ENCODE measurements around the gene SUFU. TPM values are rescaled to one million over a fixed set of nuclear protein-coding genes. Genes with fewer than 3 reads are reported as not detected.
A peak's percentile ranks its signal among the peaks of the same experiment; 100 is the strongest.

Gene SUFU
- total and polyA plus RNA-seq, 2 of the 13 experiments (the other 11 are each of a cell fraction or from before 2014, with no cell fraction given): 2.9 to 5.5 TPM

DNA sequence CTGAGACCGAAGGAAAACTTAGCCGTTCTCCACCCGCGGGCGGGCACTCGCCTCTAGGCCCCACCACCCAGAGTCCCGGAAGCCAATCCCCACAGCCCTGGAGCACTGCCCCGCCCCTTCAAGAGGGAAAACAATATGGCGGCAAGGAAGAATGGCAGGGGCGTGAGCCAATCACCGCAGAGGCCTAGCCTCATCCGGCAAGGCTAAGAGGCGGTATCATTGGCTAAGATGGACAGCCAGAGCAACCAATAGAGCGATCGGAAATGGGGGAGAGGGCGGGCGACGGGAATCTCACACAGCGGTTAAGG, 1.8 kb upstream of the SUFU start (continued):
- TF ChIP-seq, protein P1, sequence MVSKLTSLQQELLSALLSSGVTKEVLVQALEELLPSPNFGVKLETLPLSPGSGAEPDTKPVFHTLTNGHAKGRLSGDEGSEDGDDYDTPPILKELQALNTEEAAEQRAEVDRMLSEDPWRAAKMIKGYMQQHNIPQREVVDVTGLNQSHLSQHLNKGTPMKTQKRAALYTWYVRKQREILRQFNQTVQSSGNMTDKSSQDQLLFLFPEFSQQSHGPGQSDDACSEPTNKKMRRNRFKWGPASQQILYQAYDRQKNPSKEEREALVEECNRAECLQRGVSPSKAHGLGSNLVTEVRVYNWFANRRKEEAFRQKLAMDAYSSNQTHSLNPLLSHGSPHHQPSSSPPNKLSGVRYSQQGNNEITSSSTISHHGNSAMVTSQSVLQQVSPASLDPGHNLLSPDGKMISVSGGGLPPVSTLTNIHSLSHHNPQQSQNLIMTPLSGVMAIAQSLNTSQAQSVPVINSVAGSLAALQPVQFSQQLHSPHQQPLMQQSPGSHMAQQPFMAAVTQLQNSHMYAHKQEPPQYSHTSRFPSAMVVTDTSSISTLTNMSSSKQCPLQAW (CRISPR knock-in tag; IDR thresholded peaks at IDR 0.05): no peak
- TF ChIP-seq ZC3H4 (CRISPR knock-in tag; IDR thresholded peaks at IDR 0.05; ENCODE audit: borderline replicate concordance) (no peak), ZMYM3 (CRISPR knock-in tag; IDR thresholded peaks at IDR 0.05) (no peak), MEF2D (CRISPR knock-in tag; IDR thresholded peaks at IDR 0.05) (0 out of 2 replicates have a peak, but pooled peaks have one; percentile 47), CREB1 (IDR thresholded peaks at IDR 0.05) (peak; percentile 83), CREB1 (CRISPR knock-in tag; IDR thresholded peaks at IDR 0.05) (peak; percentile 87), SP1 (IDR thresholded peaks at IDR 0.05) (no peak), SP1 (CRISPR knock-in tag; IDR thresholded peaks at IDR 0.05) (peak; percentile 73), GTF2F1 (IDR thresholded peaks at IDR 0.05; ENCODE audit: low read length) (no peak), ZSCAN12 (CRISPR knock-in tag; IDR thresholded peaks at IDR 0.05) (no peak), PAX8 (CRISPR knock-in tag; IDR thresholded peaks at IDR 0.05; ENCODE audit: borderline replicate concordance) (no peak), ESRRA (CRISPR knock-in tag; IDR thresholded peaks at IDR 0.05; ENCODE audit: low read depth) (no peak), ZMYM2 (CRISPR knock-in tag; IDR thresholded peaks at IDR 0.05) (no peak), FIP1L1 (IDR thresholded peaks at IDR 0.05; ENCODE audit: borderline replicate concordance, insufficient read depth, low read depth, low read length) (0 out of 2 replicates have a peak, but pooled peaks have one; percentile 45), TRIM24 (CRISPR knock-in tag; IDR thresholded peaks at IDR 0.05) (no peak), IKZF1 (IDR thresholded peaks at IDR 0.05) (no peak), MAZ (IDR thresholded peaks at IDR 0.05; ENCODE audit: borderline replicate concordance, low read depth, low read length) (peak; percentile 49; the same call in 1 of the 2 replicates), MAZ (CRISPR knock-in tag; IDR thresholded peaks at IDR 0.05; ENCODE audit: low read depth) (no peak), ZNF333 (CRISPR knock-in tag; IDR thresholded peaks at IDR 0.05; ENCODE audit: borderline replicate concordance) (no peak)
- TF ChIP-seq, protein P2, sequence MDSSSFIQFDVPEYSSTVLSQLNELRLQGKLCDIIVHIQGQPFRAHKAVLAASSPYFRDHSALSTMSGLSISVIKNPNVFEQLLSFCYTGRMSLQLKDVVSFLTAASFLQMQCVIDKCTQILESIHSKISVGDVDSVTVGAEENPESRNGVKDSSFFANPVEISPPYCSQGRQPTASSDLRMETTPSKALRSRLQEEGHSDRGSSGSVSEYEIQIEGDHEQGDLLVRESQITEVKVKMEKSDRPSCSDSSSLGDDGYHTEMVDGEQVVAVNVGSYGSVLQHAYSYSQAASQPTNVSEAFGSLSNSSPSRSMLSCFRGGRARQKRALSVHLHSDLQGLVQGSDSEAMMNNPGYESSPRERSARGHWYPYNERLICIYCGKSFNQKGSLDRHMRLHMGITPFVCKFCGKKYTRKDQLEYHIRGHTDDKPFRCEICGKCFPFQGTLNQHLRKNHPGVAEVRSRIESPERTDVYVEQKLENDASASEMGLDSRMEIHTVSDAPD (CRISPR knock-in tag; IDR thresholded peaks at IDR 0.05): no peak
- TF ChIP-seq, protein P3, sequence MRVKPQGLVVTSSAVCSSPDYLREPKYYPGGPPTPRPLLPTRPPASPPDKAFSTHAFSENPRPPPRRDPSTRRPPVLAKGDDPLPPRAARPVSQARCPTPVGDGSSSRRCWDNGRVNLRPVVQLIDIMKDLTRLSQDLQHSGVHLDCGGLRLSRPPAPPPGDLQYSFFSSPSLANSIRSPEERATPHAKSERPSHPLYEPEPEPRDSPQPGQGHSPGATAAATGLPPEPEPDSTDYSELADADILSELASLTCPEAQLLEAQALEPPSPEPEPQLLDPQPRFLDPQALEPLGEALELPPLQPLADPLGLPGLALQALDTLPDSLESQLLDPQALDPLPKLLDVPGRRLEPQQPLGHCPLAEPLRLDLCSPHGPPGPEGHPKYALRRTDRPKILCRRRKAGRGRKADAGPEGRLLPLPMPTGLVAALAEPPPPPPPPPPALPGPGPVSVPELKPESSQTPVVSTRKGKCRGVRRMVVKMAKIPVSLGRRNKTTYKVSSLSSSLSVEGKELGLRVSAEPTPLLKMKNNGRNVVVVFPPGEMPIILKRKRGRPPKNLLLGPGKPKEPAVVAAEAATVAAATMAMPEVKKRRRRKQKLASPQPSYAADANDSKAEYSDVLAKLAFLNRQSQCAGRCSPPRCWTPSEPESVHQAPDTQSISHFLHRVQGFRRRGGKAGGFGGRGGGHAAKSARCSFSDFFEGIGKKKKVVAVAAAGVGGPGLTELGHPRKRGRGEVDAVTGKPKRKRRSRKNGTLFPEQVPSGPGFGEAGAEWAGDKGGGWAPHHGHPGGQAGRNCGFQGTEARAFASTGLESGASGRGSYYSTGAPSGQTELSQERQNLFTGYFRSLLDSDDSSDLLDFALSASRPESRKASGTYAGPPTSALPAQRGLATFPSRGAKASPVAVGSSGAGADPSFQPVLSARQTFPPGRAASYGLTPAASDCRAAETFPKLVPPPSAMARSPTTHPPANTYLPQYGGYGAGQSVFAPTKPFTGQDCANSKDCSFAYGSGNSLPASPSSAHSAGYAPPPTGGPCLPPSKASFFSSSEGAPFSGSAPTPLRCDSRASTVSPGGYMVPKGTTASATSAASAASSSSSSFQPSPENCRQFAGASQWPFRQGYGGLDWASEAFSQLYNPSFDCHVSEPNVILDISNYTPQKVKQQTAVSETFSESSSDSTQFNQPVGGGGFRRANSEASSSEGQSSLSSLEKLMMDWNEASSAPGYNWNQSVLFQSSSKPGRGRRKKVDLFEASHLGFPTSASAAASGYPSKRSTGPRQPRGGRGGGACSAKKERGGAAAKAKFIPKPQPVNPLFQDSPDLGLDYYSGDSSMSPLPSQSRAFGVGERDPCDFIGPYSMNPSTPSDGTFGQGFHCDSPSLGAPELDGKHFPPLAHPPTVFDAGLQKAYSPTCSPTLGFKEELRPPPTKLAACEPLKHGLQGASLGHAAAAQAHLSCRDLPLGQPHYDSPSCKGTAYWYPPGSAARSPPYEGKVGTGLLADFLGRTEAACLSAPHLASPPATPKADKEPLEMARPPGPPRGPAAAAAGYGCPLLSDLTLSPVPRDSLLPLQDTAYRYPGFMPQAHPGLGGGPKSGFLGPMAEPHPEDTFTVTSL (CRISPR knock-in tag; IDR thresholded peaks at IDR 0.05; ENCODE audit: borderline replicate concordance): no peak
- TF ChIP-seq, protein P4, sequence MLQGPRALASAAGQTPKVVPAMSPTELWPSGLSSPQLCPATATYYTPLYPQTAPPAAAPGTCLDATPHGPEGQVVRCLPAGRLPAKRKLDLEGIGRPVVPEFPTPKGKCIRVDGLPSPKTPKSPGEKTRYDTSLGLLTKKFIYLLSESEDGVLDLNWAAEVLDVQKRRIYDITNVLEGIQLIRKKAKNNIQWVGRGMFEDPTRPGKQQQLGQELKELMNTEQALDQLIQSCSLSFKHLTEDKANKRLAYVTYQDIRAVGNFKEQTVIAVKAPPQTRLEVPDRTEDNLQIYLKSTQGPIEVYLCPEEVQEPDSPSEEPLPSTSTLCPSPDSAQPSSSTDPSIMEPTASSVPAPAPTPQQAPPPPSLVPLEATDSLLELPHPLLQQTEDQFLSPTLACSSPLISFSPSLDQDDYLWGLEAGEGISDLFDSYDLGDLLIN (CRISPR knock-in tag; IDR thresholded peaks at IDR 0.05; ENCODE audit: borderline replicate concordance): no peak
- TF ChIP-seq, protein P5, sequence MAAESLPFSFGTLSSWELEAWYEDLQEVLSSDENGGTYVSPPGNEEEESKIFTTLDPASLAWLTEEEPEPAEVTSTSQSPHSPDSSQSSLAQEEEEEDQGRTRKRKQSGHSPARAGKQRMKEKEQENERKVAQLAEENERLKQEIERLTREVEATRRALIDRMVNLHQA (CRISPR knock-in tag; IDR thresholded peaks at IDR 0.05): no peak

Data from HepG2 (cell line).